Upper lobe of right lung (tissue), 1 donor: ENCODE measurements around the gene PCDHGA1. TPM values are rescaled to one million over a fixed set of nuclear protein-coding genes. Genes with fewer than 3 reads are reported as not detected.

ENCODE experiments used
- ATAC-seq: fragments of 200-7000 bp; cut with Tn5 transposase; one replicate; pipeline ENCODE4 v1.9.1; 2020; ENCODE audit warnings: mild to moderate bottlenecking, moderate library complexity
- DNase-seq: peaks from one replicate; pipeline ENCODE4 v3.0.0-alpha.2; 2020
- H3K27ac ChIP-seq: fragments of 200-600 bp; one replicate; pipeline ENCODE4 v1.8.0; 2022
- H3K27me3 ChIP-seq: fragments of 200-600 bp; one replicate; pipeline ENCODE4 v1.8.0; 2022; ENCODE audit warnings: mild to moderate bottlenecking
- H3K36me3 ChIP-seq: fragments of 200-600 bp; one replicate; pipeline ENCODE4 v1.8.0; 2022
- H3K4me1 ChIP-seq: fragments of 200-600 bp; one replicate; pipeline ENCODE4 v1.8.0; 2022
- H3K4me3 ChIP-seq: fragments of 200-600 bp; one replicate; pipeline ENCODE4 v1.8.0; 2022; ENCODE audit warnings: mild to moderate bottlenecking
- H3K9me3 ChIP-seq: fragments of 200-600 bp; one replicate; pipeline ENCODE4 v1.8.0; 2022
- intact Hi-C: fragments of 100-400 bp; cut with DNase I; formaldehyde crosslinking; loops from one replicate; pipeline ENCODE4 v1.11.0; 2022
- total RNA-seq: library from RNA; stranded (reverse); fragmentation: NEBNext Ultra II Directional; extraction: Animal tissue kit (Norgen Biotek cat#: 25700); gene quantifications from one replicate; pipeline ENCODE4 v1.2.1, GENCODE V29; 2021
- TF ChIP-seq, protein P1 (sequence below): fragments of 200-600 bp; IDR thresholded peaks from one replicate; pipeline ENCODE4 v1.8.0; 2022; ENCODE audit warnings: antibody characterized with exemption
- donor health status: DM: no; HTN: yes; CAD: no; lungs with severe emphysema.

PCDHGA1 gene
- total RNA-seq, 1 donor from 2014 or later: 0.46 TPM

DNA sequence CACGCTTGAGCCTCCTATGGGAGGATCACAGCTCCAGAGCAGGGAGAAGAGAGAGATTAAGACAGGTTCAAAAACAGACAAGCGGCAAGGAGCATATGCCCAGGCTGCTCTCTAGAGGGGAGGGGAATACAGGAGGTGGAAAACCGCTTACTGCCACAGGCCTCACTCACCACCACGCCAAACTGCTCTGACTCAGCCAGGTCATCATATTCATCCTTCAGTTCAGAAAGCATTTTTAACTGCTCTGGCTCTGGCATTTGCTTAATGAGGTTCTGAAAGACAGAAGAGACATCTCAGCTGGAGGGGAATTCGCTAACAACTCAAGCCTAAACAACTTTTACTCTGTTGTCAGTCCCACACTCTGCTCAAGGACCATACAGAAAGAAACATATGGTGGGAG, 198.7 kb downstream of the PCDHGA1 start:
- Histone ChIP-seq H3K4me3 (no peak overlapping the region), H3K27ac (peak overlapping the region; percentile 77), H3K9me3 (no peaks in the 10 kb centered on the region), H3K4me1 (peaks cover 37% of the 10 kb centered on the region), H3K36me3 (peaks cover 75% of the 10 kb centered on the region), H3K27me3 (no peaks in the 10 kb centered on the region)
- ATAC-seq (no peak), DNase-seq (no peak)
- intact Hi-C loops: no loop called here
- TF ChIP-seq, protein P1, sequence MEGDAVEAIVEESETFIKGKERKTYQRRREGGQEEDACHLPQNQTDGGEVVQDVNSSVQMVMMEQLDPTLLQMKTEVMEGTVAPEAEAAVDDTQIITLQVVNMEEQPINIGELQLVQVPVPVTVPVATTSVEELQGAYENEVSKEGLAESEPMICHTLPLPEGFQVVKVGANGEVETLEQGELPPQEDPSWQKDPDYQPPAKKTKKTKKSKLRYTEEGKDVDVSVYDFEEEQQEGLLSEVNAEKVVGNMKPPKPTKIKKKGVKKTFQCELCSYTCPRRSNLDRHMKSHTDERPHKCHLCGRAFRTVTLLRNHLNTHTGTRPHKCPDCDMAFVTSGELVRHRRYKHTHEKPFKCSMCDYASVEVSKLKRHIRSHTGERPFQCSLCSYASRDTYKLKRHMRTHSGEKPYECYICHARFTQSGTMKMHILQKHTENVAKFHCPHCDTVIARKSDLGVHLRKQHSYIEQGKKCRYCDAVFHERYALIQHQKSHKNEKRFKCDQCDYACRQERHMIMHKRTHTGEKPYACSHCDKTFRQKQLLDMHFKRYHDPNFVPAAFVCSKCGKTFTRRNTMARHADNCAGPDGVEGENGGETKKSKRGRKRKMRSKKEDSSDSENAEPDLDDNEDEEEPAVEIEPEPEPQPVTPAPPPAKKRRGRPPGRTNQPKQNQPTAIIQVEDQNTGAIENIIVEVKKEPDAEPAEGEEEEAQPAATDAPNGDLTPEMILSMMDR: no peak

DNA sequence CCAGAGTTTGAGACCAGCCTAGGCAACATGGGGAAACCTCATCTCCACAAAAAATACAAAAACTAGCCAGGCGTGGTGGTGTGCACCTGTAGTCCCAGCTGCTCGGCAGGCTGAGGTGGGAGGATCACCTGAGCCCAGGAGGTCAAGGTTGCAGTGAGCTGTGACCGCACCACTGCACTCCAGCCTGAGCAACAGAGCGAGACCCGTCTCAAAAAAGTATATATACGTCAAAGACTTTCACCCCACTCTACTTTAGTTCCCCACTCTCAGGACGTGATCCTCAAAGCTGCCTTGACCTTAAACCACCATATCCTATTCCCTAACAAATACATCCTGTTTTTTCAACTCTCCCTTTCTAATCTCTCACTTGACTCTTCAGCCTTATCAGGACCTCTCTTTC, 199.6 kb downstream of the PCDHGA1 start:
- H3K4me1 ChIP-seq: peaks cover 30% of the 10 kb centered on the region
- peak overlapping the region; percentile 77 for H3K27ac ChIP-seq
- peaks cover 74% of the 10 kb centered on the region for H3K36me3 ChIP-seq
- TF ChIP-seq, protein P1: no peak
- no peaks in the 10 kb centered on the region for H3K27me3 ChIP-seq
- DNase-seq (no peak), ATAC-seq (no peak)
- no peak overlapping the region for H3K4me3 ChIP-seq
- no peaks in the 10 kb centered on the region for H3K9me3 ChIP-seq
- intact Hi-C loops: no loop called here

DNA sequence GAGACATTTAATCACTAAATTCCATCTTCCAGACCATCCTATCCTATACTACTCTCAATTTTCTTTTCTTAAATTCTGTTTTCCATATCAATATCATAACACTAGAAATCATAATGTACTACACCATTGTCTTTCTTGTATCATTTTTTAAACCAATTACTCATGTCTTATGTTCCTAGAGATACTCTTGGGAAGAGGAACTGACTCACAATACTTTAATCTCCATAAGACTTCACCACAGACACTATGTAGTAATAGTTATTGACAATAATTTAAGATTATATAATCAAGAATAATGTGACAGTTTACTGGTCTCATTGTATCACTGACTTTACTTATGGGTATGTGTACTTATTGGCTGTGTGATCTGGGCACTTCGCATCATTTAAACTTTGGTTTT, 202.4 kb downstream of the PCDHGA1 start:
- Histone ChIP-seq H3K4me3 (no peak overlapping the region), H3K36me3 (peaks cover 48% of the 10 kb centered on the region), H3K4me1 (peaks cover 21% of the 10 kb centered on the region), H3K27ac (no peak overlapping the region), H3K9me3 (no peaks in the 10 kb centered on the region), H3K27me3 (no peaks in the 10 kb centered on the region)
- intact Hi-C loops: no loop called here
- no peak for ATAC-seq
- no peak for DNase-seq
- TF ChIP-seq, protein P1: no peak

DNA sequence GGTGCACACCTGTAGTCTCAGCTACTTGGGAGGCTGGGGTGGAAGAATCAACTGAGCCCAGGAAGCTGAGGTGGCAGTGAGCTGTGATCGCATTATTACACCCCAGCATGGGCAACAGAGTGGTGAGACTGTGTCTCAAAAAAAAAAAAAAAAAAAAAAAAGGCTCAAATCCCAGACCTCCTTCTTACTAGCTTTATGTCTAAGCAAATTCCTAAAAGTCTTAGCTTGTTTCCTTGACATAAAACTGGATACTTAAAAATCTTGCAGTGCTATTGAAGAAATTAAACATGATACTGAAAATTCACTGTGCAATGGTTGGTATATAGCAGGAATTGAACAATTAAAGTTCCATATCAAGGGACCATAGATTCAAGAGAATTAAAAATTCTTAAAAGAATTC, 203.6 kb downstream of the PCDHGA1 start:
- Histone ChIP-seq H3K27ac (no peak overlapping the region), H3K27me3 (no peaks in the 10 kb centered on the region), H3K4me1 (peaks cover 14% of the 10 kb centered on the region), H3K36me3 (peaks cover 37% of the 10 kb centered on the region), H3K4me3 (no peak overlapping the region), H3K9me3 (no peaks in the 10 kb centered on the region)
- TF ChIP-seq, protein P1: no peak
- intact Hi-C loops: no loop called here
- no peak for ATAC-seq
- no peak for DNase-seq

DNA sequence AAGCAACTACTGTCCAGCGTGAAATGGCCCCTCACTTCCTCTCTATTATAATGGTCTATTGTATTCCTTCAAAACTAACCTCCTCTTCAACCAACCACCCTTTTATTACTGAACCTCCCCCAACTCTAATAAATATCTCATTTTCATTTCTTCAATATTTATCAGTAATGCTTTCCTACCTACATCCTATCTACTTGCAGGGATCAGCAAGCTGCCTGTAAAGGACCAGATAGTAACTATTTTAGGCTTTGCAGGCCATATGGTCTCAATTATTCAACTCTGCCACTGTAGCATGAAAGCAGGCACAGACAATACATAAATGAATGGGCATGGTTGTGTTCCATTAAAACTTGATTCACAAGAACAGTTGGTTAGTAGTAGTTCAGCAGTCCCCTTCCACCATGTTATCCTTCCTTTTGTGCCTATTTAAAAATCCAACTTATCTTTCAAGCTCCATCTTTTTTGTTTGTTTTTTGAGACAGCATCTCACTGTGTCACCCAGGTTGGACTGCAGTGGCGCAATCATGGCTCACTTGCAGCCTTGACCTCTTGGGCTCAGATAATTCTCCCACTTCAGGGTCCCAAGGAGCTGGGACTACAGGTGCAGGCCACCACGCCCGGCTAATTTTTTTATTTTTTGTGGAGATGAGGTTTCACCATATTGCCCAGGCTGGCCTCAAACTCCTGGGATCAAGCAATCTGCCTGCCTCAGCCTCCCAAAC, 204.3 kb downstream of the PCDHGA1 start:
- peaks cover 7% of the 10 kb centered on the region for H3K4me1 ChIP-seq
- intact Hi-C loops: no loop called here
- H3K9me3 ChIP-seq: no peaks in the 10 kb centered on the region
- H3K27me3 ChIP-seq: no peaks in the 10 kb centered on the region
- no peak for ATAC-seq
- no peak overlapping the region for H3K4me3 ChIP-seq
- TF ChIP-seq, protein P1: no peak
- peaks cover 29% of the 10 kb centered on the region for H3K36me3 ChIP-seq
- H3K27ac ChIP-seq: no peak overlapping the region
- DNase-seq: no peak

DNA sequence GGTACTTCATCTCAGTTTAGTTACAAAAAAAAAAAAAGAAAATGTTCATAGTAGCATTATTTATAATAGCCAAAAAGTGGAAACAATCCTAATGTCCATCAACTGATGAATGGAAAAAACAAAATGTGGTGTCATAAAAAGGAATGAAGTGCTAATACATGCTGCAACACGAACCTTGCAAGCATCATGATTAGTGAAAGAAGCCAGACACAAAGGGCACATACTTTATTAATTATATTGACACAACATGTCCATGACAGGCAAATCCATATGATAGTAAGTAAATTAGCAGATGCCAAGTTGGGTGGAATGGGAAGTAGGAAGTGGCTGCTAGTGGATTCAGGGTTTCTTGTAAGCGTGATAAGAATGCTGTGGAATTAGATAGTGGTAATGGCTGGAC, 212.7 kb downstream of the PCDHGA1 start:
- H3K4me3 ChIP-seq: no peak overlapping the region
- H3K27ac ChIP-seq: no peak overlapping the region
- TF ChIP-seq, protein P1: no peak
- intact Hi-C loops: no loop called here
- H3K36me3 ChIP-seq: peaks cover 4% of the 10 kb centered on the region
- no peaks in the 10 kb centered on the region for H3K4me1 ChIP-seq
- DNase-seq: no peak
- peaks cover 13% of the 10 kb centered on the region for H3K9me3 ChIP-seq
- H3K27me3 ChIP-seq: no peaks in the 10 kb centered on the region
- ATAC-seq: no peak
